22Rv1 (cell line): ENCODE data around the gene SNX25.

Experiments used
- ZFX ChIP-seq: fragments of 450-650 bp; IDR thresholded peaks from 2 replicates; pipeline ENCODE4 v1.6.1; 2017; ENCODE audit warnings: antibody characterized with exemption, borderline replicate concordance
- TF ChIP-seq, protein P1 (sequence below): fragments of 450-650 bp; IDR thresholded peaks from 2 replicates; pipeline ENCODE4 v1.5.1; 2017; ENCODE audit warnings: mild to moderate bottlenecking

DNA sequence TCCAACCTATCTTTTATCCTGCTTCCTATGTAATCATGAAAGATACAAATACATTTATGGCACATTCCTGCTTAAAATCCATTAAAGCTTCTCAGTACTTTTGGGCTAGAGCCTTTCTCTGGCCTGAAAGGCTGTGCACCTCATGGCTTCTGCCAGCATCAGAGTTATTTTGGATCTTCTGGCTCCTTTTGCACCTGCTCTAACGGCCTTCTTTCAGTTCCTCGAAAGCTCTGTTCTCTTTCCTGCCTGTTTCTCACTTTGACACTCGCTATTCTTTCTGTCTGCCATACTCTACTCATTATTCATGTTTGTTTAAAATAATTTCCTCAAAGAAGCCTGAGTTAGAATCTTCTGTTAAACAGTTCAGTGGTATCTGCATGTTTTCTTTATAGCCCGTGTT lies 100.4 kb downstream of the SNX25 start:
- TF ChIP-seq, protein P1, sequence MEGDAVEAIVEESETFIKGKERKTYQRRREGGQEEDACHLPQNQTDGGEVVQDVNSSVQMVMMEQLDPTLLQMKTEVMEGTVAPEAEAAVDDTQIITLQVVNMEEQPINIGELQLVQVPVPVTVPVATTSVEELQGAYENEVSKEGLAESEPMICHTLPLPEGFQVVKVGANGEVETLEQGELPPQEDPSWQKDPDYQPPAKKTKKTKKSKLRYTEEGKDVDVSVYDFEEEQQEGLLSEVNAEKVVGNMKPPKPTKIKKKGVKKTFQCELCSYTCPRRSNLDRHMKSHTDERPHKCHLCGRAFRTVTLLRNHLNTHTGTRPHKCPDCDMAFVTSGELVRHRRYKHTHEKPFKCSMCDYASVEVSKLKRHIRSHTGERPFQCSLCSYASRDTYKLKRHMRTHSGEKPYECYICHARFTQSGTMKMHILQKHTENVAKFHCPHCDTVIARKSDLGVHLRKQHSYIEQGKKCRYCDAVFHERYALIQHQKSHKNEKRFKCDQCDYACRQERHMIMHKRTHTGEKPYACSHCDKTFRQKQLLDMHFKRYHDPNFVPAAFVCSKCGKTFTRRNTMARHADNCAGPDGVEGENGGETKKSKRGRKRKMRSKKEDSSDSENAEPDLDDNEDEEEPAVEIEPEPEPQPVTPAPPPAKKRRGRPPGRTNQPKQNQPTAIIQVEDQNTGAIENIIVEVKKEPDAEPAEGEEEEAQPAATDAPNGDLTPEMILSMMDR = no peak
- no peak for TF ChIP-seq ZFX
